PC-9 (cell line): ENCODE results near the gene UBQLN3. TPM values are rescaled to one million over a fixed set of nuclear protein-coding genes. Genes with fewer than 3 reads are reported as not detected.

Experiments
- Bru-seq: library from RNA; stranded (reverse); fragments of 400-500 nt; gene quantifications from one replicate; lab custom pipeline; 2021; lab: Mats Ljungman, UMichigan
- BruChase-seq, 2 experiments: library from RNA; stranded (reverse); fragments of 400-500 nt; gene quantifications; one replicate each; lab custom pipeline; 2021; lab: Mats Ljungman, UMichigan
- BruUV-seq: library from RNA; stranded (reverse); fragments of 400-500 nt; replicated peaks from 2 replicates; lab custom pipeline; 2021; lab: Mats Ljungman, UMichigan
- CTCF ChIA-PET: fragments of 300-600 bp; sonication (Branson Sonifier 250); formaldehyde crosslinking; loops from one replicate; lab custom pipeline; 2022; ENCODE audit warnings: antibody characterized with exemption; lab: Charles Lee
- POLR2A ChIA-PET: fragments of 300-600 bp; sonication (Branson Sonifier 250); formaldehyde crosslinking; loops from one replicate; lab custom pipeline; 2022; ENCODE audit warnings: antibody characterized with exemption; ENCODE audit not compliant: unreplicated experiment; lab: Charles Lee
- DNase-seq, 2 experiments: peaks; one replicate each; pipeline versions ENCODE4 v3.0.0 to v3.0.0-alpha.2; 2015 to 2022; ENCODE audit warnings: mixed read lengths in 1 of 2
- H2AFZ ChIP-seq: fragments of 200-600 bp; sonication (generic); 2 replicates; pipeline ENCODE4 v1.8.1; 2017; ENCODE audit warnings: antibody characterized with exemption
- H3F3A ChIP-seq: fragments of 200-600 bp; sonication (generic); 2 replicates; pipeline ENCODE4 v1.8.1; 2017; ENCODE audit warnings: antibody characterized with exemption, mild to moderate bottlenecking, low read depth; ENCODE audit not compliant: insufficient read depth
- H3K27ac ChIP-seq: fragments of 200-600 bp; sonication (generic); 2 replicates; pipeline ENCODE4 v1.6.1; 2016; ENCODE audit warnings: mixed run types
- H3K27me3 ChIP-seq: fragments of 200-600 bp; sonication (generic); 2 replicates; pipeline ENCODE4 v1.6.1; 2016; ENCODE audit warnings: low read depth, mixed run types; ENCODE audit not compliant: insufficient read depth
- H3K36me3 ChIP-seq: fragments of 200-600 bp; sonication (generic); 2 replicates; pipeline ENCODE4 v1.6.1; 2016; ENCODE audit warnings: low read depth, mixed run types
- H3K4me1 ChIP-seq: fragments of 200-600 bp; sonication (generic); replicated peaks from 2 replicates; pipeline ENCODE4 v1.6.1; 2016; ENCODE audit warnings: mixed run types; ENCODE audit not compliant: insufficient read depth
- H3K4me2 ChIP-seq: fragments of 200-600 bp; sonication (generic); 2 replicates; pipeline ENCODE4 v1.6.1; 2017; ENCODE audit warnings: mixed run types
- H3K4me3 ChIP-seq: fragments of 200-600 bp; sonication (generic); 2 replicates; pipeline ENCODE4 v1.6.1; 2016; ENCODE audit warnings: mixed run types
- H3K79me2 ChIP-seq: fragments of 200-600 bp; sonication (generic); 2 replicates; pipeline ENCODE4 v1.6.1; 2017; ENCODE audit warnings: low read depth, mixed run types
- H3K9me2 ChIP-seq: fragments of 200-600 bp; sonication (generic); 2 replicates; pipeline ENCODE4 v1.8.1; 2017; ENCODE audit warnings: mild to moderate bottlenecking; ENCODE audit not compliant: insufficient read depth
- H3K9me3 ChIP-seq: fragments of 200-600 bp; sonication (generic); 2 replicates; pipeline ENCODE4 v1.8.1; 2016; ENCODE audit warnings: low read depth; ENCODE audit not compliant: insufficient read depth
- H4K20me1 ChIP-seq: fragments of 200-600 bp; sonication (generic); 2 replicates; pipeline ENCODE4 v1.8.1; 2017; ENCODE audit not compliant: insufficient read depth
- CTCF ChIP-seq: fragments of 200-600 bp; sonication (generic); conservative IDR thresholded peaks from 2 replicates; pipeline ENCODE4 v1.6.1; 2017; ENCODE audit warnings: mixed run types, antibody characterized with exemption, mild to moderate bottlenecking, moderate library complexity
- EZH2 ChIP-seq: fragments of 200-600 bp; sonication (generic); IDR thresholded peaks from 2 replicates; pipeline ENCODE4 v1.8.0; 2017; ENCODE audit warnings: antibody characterized with exemption, low read depth
- intact Hi-C: fragments of 100-400 bp; cut with micrococcal nuclease; formaldehyde crosslinking; loops from one replicate; pipeline ENCODE4 v1.10.0; 2022; ENCODE audit not compliant: unreplicated experiment
- long read RNA-seq: library from polyadenylated mRNA; stranded (forward); transcript quantifications from one replicate; pipeline ENCODE4 v2.0.0, GENCODE V29; 2022
- total RNA-seq: library from RNA; stranded (reverse); gene quantifications from 2 replicates; pipeline ENCODE4 v1.2.3, GENCODE V29; 2021

The UBQLN3 gene
- total RNA-seq (not detected in 2 replicates), Bru-seq, nascent RNA (not detected), BruChase-seq, experiment 1, labeled RNA remaining after a 2-hour chase (percentile 14 among the genes with signal in this experiment), BruChase-seq, experiment 2, labeled RNA remaining after a 6-hour chase (not detected)
- long read RNA-seq: 0 reads

DNA sequence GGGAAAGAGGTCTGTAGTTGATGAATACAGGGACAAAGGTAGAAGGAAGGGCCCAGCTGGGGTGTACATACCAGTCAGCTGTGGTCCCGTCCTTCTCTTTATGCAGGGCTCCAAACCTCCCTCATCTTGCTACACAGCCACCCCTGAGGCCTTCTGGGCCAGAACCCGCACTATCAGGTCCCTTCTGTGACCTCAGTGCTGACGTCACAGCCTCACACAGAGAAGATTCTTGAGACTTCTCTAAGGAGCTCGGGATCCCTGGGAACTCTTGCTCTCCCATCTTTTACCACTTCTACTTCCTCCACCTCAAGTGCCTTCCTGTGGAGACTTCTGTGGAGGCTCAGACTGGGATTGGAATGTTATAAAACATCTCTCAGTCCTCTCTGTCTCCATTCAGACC lies at the start of gene UBQLN3:
TSS of gene UBQLN3 (minus strand) at position 155 of the 400 bp plus-strand sequence. CDS start 399 bp downstream, outside the sequence.
- Histone ChIP-seq H3K36me3 (no peaks in the 10 kb centered on the region), H3K4me3 (no peak within 1 kb of the TSS), H2AFZ (no peak within 1 kb of the TSS), H3K4me2 (no peak within 1 kb of the TSS), H3F3A (no peaks in the 10 kb centered on the region), H3K4me1 (no peaks in the 10 kb centered on the region), H3K9me2 (no peaks in the 10 kb centered on the region), H3K27me3 (no peaks in the 10 kb centered on the region; the same call in 1 of the 2 replicates), H4K20me1 (no peaks in the 10 kb centered on the region), H3K9me3 (no peaks in the 10 kb centered on the region), H3K79me2 (no peaks in the 10 kb centered on the region), H3K27ac (no peak within 1 kb of the TSS)
- no TSS peak for BruUV-seq
- CTCF ChIA-PET: no interaction called here
- POLR2A ChIA-PET: no interaction called here
- intact Hi-C loops: no loop called here
- DNase-seq: no peak
- TF ChIP-seq EZH2: no peak
- TF ChIP-seq CTCF: no peak

- H3K9me2 ChIP-seq: no peaks in the 10 kb centered on the region
- no TSS peak for BruUV-seq
- H3K4me1 ChIP-seq: no peaks in the 10 kb centered on the region
- no peak overlapping the region for H3K27ac ChIP-seq
- no peak for DNase-seq
- H3K4me3 ChIP-seq: no peak overlapping the region
- H4K20me1 ChIP-seq: no peaks in the 10 kb centered on the region
- TF ChIP-seq CTCF (no peak), EZH2 (no peak)
- no peaks in the 10 kb centered on the region for H3K27me3 ChIP-seq
- no peaks in the 10 kb centered on the region for H3F3A ChIP-seq
- POLR2A ChIA-PET: no interaction called here
- no peaks in the 10 kb centered on the region for H3K79me2 ChIP-seq
- H3K9me3 ChIP-seq: no peaks in the 10 kb centered on the region
- intact Hi-C loops: no loop called here
- H3K4me2 ChIP-seq: no peak overlapping the region
- no peak overlapping the region for H2AFZ ChIP-seq
- CTCF ChIA-PET: no interaction called here
- no peaks in the 10 kb centered on the region for H3K36me3 ChIP-seq
These were observed 48.0 kb upstream of the UBQLN3 start for GRCh38 chr11:5557751-5558150.

- POLR2A ChIA-PET: no interaction called here
- Histone ChIP-seq H3K27me3 (no peaks in the 10 kb centered on the region), H4K20me1 (no peaks in the 10 kb centered on the region), H3K4me2 (no peak overlapping the region), H3K36me3 (no peaks in the 10 kb centered on the region), H3F3A (no peaks in the 10 kb centered on the region), H2AFZ (no peak overlapping the region), H3K27ac (no peak overlapping the region), H3K79me2 (no peaks in the 10 kb centered on the region), H3K4me1 (no peaks in the 10 kb centered on the region), H3K9me2 (no peaks in the 10 kb centered on the region), H3K9me3 (no peaks in the 10 kb centered on the region), H3K4me3 (no peak overlapping the region)
- DNase-seq: no peak
- no TSS peak for BruUV-seq
- intact Hi-C loops: no loop called here
- TF ChIP-seq EZH2 (no peak), CTCF (no peak)
- CTCF ChIA-PET: interaction anchor here (0.5 kb wide), 1 partner anchor 155 kb away, joined by 3 read pairs; no protein-coding TSS in a partner anchor
These were observed 46.9 kb upstream of the UBQLN3 start for GRCh38 chr11:5556596-5557188.
